ENCODE data around the gene DRD1. TPM values are rescaled to one million over a fixed set of nuclear protein-coding genes. Genes with fewer than 3 reads are reported as not detected.

DRD1 gene
- total RNA-seq, 1 experiment from 2014 or later = 1.0 TPM

- BruUV-seq (replicated peaks) = no TSS peak
- no peak for ATAC-seq
- H3K4me1 ChIP-seq (ENCODE audit: control insufficient read depth, insufficient read depth, low read length) = no peaks in the 10 kb centered on the region
- ChIA-PET CTCF (no interaction called here), POLR2A (no interaction called here)
- peaks cover 27% of the 10 kb centered on the region for H3K27me3 ChIP-seq (ENCODE audit: control insufficient read depth, insufficient read depth, low read length)
- H3K27ac ChIP-seq (ENCODE audit: low read length) = no peak overlapping the region
- TF ChIP-seq TCF7L2 (IDR thresholded peaks at IDR 0.05; ENCODE audit: low read depth, low read length) (no peak), POLR2AphosphoS5 (IDR thresholded peaks at IDR 0.05; ENCODE audit: low read depth, low read length) (no peak), CTCF (IDR thresholded peaks at IDR 0.05) (no peak), REST (IDR thresholded peaks at IDR 0.05; ENCODE audit: insufficient read depth in 1 of 2, low read depth in 2 of 2, low read length in 1 of 2) (no peak), SIN3A (IDR thresholded peaks at IDR 0.05; ENCODE audit: borderline replicate concordance, insufficient read depth, low read depth, low read length) (no peak)
- no peak for DNase-seq (ENCODE audit: low read depth, low spot score)
- intact Hi-C loops (cut with micrococcal nuclease; ENCODE audit: unreplicated experiment) (no loop called here), in situ Hi-C loops (cut with HindIII; ENCODE audit: low pct_unique_long_range_greater_than_20kb, low sequenced_read_pairs) (no loop called here)
- no peaks in the 10 kb centered on the region for H3K9me3 ChIP-seq (ENCODE audit: control insufficient read depth, insufficient read depth, low read depth, low read length)
- H3K36me3 ChIP-seq (ENCODE audit: control insufficient read depth, insufficient read depth, low read length) = no peaks in the 10 kb centered on the region
- no peak overlapping the region for H3K4me3 ChIP-seq (ENCODE audit: low read depth in 2 of 2, low read length in 2 of 2)
Measured at GRCh38 chr5:175472378-175472777, 28.4 kb upstream of the DRD1 start.

- Histone ChIP-seq H3K9me3 (ENCODE audit: control insufficient read depth, insufficient read depth, low read depth, low read length) (no peaks in the 10 kb centered on the region), H3K4me1 (ENCODE audit: control insufficient read depth, insufficient read depth, low read length) (no peaks in the 10 kb centered on the region), H3K27ac (ENCODE audit: low read length) (no peak overlapping the region), H3K4me3 (ENCODE audit: low read depth in 2 of 2, low read length in 2 of 2) (no peak overlapping the region), H3K27me3 (ENCODE audit: control insufficient read depth, insufficient read depth, low read length) (peaks cover 33% of the 10 kb centered on the region), H3K36me3 (ENCODE audit: control insufficient read depth, insufficient read depth, low read length) (no peaks in the 10 kb centered on the region)
- CTCF ChIA-PET = no interaction called here
- TF ChIP-seq CTCF (IDR thresholded peaks at IDR 0.05) (no peak), REST (IDR thresholded peaks at IDR 0.05; ENCODE audit: insufficient read depth in 1 of 2, low read depth in 2 of 2, low read length in 1 of 2) (no peak)
- in situ Hi-C loops (cut with HindIII; ENCODE audit: low pct_unique_long_range_greater_than_20kb, low sequenced_read_pairs) (no loop called here), intact Hi-C loops (cut with micrococcal nuclease; ENCODE audit: unreplicated experiment) (no loop called here)
- POLR2A ChIA-PET = no interaction called here
- no peak for ATAC-seq
- no peak for DNase-seq (ENCODE audit: low read depth, low spot score)
- BruUV-seq (replicated peaks) = no TSS peak
Measured at GRCh38 chr5:175471628-175472027, 27.6 kb upstream of the DRD1 start.
